GM18951 (cell line): ENCODE data around the gene RBM6.
A peak's percentile ranks its signal among the peaks of the same experiment; 100 is the strongest.
"Not testable (repeated sequence)": the region's sequence is repeated elsewhere in the genome, so short reads cannot be mapped to it uniquely, and the experiment has no call there.

ENCODE experiments used
- POLR2A ChIP-seq: IDR thresholded peaks from 4 replicates; pipeline ENCODE4 v1.6.1; 2011; ENCODE audit warnings: mild to moderate bottlenecking; ENCODE audit not compliant: insufficient read length, insufficient read depth; ENCODE audit errors: extremely low read depth
- in situ Hi-C: fragments of 300-500 bp; cut with MboI; formaldehyde crosslinking; loops from one replicate; pipeline ENCODE4 v1.12.0; 2022; ENCODE audit warnings: low sequenced_read_pairs, mixed read lengths, inconsistent platforms; ENCODE audit not compliant: unreplicated experiment

Gene RBM6

GRCh38 chr3:49939858-49940666, at the start of gene RBM6:
Gene RBM6, plus strand, starts transcription at chr3:49940150. Its CDS starts 22,492 bp downstream, at chr3:49962642.
- in situ Hi-C loops = no loop called here
- TF ChIP-seq POLR2A = peak; percentile 89

- no peak for TF ChIP-seq POLR2A
- in situ Hi-C loops = no loop called here
These were observed 44.2 kb upstream of the RBM6 start for GRCh38 chr3:49895791-49896190.

GRCh38 chr3:49896345-49896744, 43.6 kb upstream of the RBM6 start:
- TF ChIP-seq POLR2A = no peak
- in situ Hi-C loops = no loop called here

- in situ Hi-C loops = no loop called here
- TF ChIP-seq POLR2A = no peak
These were observed 41.0 kb upstream of the RBM6 start for GRCh38 chr3:49898991-49899390.

- TF ChIP-seq POLR2A = no peak
- in situ Hi-C loops = no loop called here
These were observed 40.1 kb upstream of the RBM6 start for GRCh38 chr3:49899815-49900214.

- TF ChIP-seq POLR2A = no peak
- in situ Hi-C loops = no loop called here
These were observed 39.3 kb upstream of the RBM6 start for GRCh38 chr3:49900491-49901153.

- no peak for TF ChIP-seq POLR2A
- in situ Hi-C loops = no loop called here
These were observed 38.3 kb upstream of the RBM6 start for GRCh38 chr3:49901366-49902339.

- in situ Hi-C loops = no loop called here
- TF ChIP-seq POLR2A = no peak
These were observed 37.2 kb upstream of the RBM6 start for GRCh38 chr3:49902511-49903345.

GRCh38 chr3:49903451-49904424, 36.2 kb upstream of the RBM6 start, which contains the start of gene MST1R:
Gene MST1R, minus strand, starts transcription at chr3:49903873. Its CDS starts 264 bp downstream, at chr3:49903609.
- peak; percentile 63 for TF ChIP-seq POLR2A
- in situ Hi-C loops = no loop called here

GRCh38 chr3:49904448-49904847, 35.5 kb upstream of the RBM6 start:
- in situ Hi-C loops = not testable (repeated sequence)

GRCh38 chr3:49906073-49906743, 33.7 kb upstream of the RBM6 start:
- in situ Hi-C loops = no loop called here
- TF ChIP-seq POLR2A = no peak
